Measurements from ENCODE around the gene APP. TPM values are rescaled to one million over a fixed set of nuclear protein-coding genes. Genes with fewer than 3 reads are reported as not detected.

APP gene
- total and polyA plus RNA-seq, 10 of the 15 experiments (the other 5 are each of a cell fraction or from before 2014, with no cell fraction given) = 8.8 to 94.9 (median 51.0) TPM

DNA sequence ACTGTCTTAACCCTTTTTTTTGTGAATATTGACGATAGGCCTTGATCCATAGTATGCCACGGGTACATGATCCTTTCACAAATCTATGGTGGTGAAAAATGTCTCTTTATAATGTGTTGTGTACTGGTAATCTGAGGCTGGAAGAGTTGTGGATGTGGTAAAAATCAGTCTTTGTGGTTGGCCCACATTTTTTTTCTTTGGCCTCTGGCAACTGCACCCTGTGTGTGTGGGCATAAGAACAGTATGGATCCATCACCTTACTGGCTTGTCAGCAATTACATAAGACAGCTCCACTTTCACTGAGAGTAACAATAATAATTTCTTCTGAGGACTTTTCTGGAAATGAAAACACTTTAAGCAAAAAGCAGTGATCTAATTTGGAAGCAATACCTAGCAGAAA lies 334.2 kb downstream of the APP start:
- POLR2A ChIA-PET = no interaction called here
- no peaks in the 10 kb centered on the region for H3K36me3 ChIP-seq (ENCODE audit: control insufficient read depth in 2 of 2, insufficient read depth in 2 of 2, low read length in 1 of 2)
- FAIRE-seq (no peak), ATAC-seq (no peak), DNase-seq (ENCODE audit: low read depth, low spot score) (no peak)
- H3K4me2 ChIP-seq (ENCODE audit: control insufficient read depth, insufficient read depth) = no peak overlapping the region
- RAD21 ChIA-PET (ENCODE audit: unreplicated experiment) = no interaction called here
- SMC1A ChIA-PET (ENCODE audit: uncharacterized antibody, unreplicated experiment) = interaction anchor here (0.7 kb wide), 1 partner anchor 17 kb away, joined by 3 read pairs; no protein-coding TSS in a partner anchor
- no peaks in the 10 kb centered on the region; the same call in 2 of the 3 replicates for H3K9me3 ChIP-seq (replicated peaks; ENCODE audit: control insufficient read depth, insufficient read depth, low read length)
- in situ Hi-C loops (cut with MboI) (no loop called here), intact Hi-C loops (cut with micrococcal nuclease; ENCODE audit: unreplicated experiment) (no loop called here)
- BruUV-seq (replicated peaks) = no TSS peak
- CTCF ChIA-PET = interaction anchor here (0.6 kb wide), 1 partner anchor 522 kb away, joined by 3 read pairs; no protein-coding TSS in a partner anchor
- no peaks in the 10 kb centered on the region; the same call in 1 of the 2 replicates for H4K20me1 ChIP-seq (ENCODE audit: control insufficient read depth, insufficient read depth)
- no peaks in the 10 kb centered on the region; a peak in 1 of 4 replicates for H3K27me3 ChIP-seq (replicated peaks in 1 of 2; ENCODE audit: control insufficient read depth in 2 of 2, insufficient read depth in 2 of 2, low read length in 1 of 2)
- WGBS (ENCODE audit: insufficient coverage, insufficient replicate concordance, low lambda C conversion rate, missing lambda C conversion rate) = 20% methylated on average over 2 of the region's 2 CpGs
- H3K4me1 ChIP-seq (ENCODE audit: control insufficient read depth, insufficient read depth, low read length) = no peaks in the 10 kb centered on the region
- no peaks in the 10 kb centered on the region for H3K79me2 ChIP-seq (ENCODE audit: control insufficient read depth, insufficient read depth, low read length)
- H3K9ac ChIP-seq (ENCODE audit: control insufficient read depth, insufficient read depth, low read length) = no peak overlapping the region
- no peak overlapping the region for H3K27ac ChIP-seq (ENCODE audit: control insufficient read depth, insufficient read depth)
- H2AFZ ChIP-seq (ENCODE audit: control insufficient read depth, low read depth, low read length) = no peak overlapping the region
- H3K4me3 ChIP-seq = no peak overlapping the region
- TF ChIP-seq FOXM1 (IDR thresholded peaks at IDR 0.05; ENCODE audit: low read depth, low read length) = no peak
- no peak for TF ChIP-seq RAD21 (IDR thresholded peaks at IDR 0.05; ENCODE audit: insufficient read depth, low read depth, low read length)
- TF ChIP-seq, protein P1, sequence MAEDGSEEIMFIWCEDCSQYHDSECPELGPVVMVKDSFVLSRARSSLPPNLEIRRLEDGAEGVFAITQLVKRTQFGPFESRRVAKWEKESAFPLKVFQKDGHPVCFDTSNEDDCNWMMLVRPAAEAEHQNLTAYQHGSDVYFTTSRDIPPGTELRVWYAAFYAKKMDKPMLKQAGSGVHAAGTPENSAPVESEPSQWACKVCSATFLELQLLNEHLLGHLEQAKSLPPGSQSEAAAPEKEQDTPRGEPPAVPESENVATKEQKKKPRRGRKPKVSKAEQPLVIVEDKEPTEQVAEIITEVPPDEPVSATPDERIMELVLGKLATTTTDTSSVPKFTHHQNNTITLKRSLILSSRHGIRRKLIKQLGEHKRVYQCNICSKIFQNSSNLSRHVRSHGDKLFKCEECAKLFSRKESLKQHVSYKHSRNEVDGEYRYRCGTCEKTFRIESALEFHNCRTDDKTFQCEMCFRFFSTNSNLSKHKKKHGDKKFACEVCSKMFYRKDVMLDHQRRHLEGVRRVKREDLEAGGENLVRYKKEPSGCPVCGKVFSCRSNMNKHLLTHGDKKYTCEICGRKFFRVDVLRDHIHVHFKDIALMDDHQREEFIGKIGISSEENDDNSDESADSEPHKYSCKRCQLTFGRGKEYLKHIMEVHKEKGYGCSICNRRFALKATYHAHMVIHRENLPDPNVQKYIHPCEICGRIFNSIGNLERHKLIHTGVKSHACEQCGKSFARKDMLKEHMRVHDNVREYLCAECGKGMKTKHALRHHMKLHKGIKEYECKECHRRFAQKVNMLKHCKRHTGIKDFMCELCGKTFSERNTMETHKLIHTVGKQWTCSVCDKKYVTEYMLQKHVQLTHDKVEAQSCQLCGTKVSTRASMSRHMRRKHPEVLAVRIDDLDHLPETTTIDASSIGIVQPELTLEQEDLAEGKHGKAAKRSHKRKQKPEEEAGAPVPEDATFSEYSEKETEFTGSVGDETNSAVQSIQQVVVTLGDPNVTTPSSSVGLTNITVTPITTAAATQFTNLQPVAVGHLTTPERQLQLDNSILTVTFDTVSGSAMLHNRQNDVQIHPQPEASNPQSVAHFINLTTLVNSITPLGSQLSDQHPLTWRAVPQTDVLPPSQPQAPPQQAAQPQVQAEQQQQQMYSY (CRISPR knock-in tag; IDR thresholded peaks at IDR 0.05) = no peak
- TF ChIP-seq ZNF24 (IDR thresholded peaks at IDR 0.05) = no peak
- TF ChIP-seq, protein P2, sequence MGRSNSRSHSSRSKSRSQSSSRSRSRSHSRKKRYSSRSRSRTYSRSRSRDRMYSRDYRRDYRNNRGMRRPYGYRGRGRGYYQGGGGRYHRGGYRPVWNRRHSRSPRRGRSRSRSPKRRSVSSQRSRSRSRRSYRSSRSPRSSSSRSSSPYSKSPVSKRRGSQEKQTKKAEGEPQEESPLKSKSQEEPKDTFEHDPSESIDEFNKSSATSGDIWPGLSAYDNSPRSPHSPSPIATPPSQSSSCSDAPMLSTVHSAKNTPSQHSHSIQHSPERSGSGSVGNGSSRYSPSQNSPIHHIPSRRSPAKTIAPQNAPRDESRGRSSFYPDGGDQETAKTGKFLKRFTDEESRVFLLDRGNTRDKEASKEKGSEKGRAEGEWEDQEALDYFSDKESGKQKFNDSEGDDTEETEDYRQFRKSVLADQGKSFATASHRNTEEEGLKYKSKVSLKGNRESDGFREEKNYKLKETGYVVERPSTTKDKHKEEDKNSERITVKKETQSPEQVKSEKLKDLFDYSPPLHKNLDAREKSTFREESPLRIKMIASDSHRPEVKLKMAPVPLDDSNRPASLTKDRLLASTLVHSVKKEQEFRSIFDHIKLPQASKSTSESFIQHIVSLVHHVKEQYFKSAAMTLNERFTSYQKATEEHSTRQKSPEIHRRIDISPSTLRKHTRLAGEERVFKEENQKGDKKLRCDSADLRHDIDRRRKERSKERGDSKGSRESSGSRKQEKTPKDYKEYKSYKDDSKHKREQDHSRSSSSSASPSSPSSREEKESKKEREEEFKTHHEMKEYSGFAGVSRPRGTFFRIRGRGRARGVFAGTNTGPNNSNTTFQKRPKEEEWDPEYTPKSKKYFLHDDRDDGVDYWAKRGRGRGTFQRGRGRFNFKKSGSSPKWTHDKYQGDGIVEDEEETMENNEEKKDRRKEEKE (IDR thresholded peaks at IDR 0.05) = no peak
- TF ChIP-seq HCFC1 (IDR thresholded peaks at IDR 0.05; ENCODE audit: low read length) = no peak
- TF ChIP-seq TARDBP (IDR thresholded peaks at IDR 0.05; ENCODE audit: borderline replicate concordance) = no peak
- TF ChIP-seq CBX5 (IDR thresholded peaks at IDR 0.05; ENCODE audit: low read depth) = no peak
- no peak for TF ChIP-seq NFIC (IDR thresholded peaks at IDR 0.05; ENCODE audit: low read depth, low read length)
- TF ChIP-seq, protein P3, sequence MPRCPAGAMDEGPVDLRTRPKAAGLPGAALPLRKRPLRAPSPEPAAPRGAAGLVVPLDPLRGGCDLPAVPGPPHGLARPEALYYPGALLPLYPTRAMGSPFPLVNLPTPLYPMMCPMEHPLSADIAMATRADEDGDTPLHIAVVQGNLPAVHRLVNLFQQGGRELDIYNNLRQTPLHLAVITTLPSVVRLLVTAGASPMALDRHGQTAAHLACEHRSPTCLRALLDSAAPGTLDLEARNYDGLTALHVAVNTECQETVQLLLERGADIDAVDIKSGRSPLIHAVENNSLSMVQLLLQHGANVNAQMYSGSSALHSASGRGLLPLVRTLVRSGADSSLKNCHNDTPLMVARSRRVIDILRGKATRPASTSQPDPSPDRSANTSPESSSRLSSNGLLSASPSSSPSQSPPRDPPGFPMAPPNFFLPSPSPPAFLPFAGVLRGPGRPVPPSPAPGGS (IDR thresholded peaks at IDR 0.05; ENCODE audit: borderline replicate concordance, insufficient read depth, low read depth, low read length, poor library complexity, severe bottlenecking) = no peak
- no peak for TF ChIP-seq ZNF274 (IDR thresholded peaks at IDR 0.05; ENCODE audit: insufficient read depth, insufficient read length)
- no peak for TF ChIP-seq RUNX3 (IDR thresholded peaks at IDR 0.05; ENCODE audit: low read length)
- TF ChIP-seq, protein P4, sequence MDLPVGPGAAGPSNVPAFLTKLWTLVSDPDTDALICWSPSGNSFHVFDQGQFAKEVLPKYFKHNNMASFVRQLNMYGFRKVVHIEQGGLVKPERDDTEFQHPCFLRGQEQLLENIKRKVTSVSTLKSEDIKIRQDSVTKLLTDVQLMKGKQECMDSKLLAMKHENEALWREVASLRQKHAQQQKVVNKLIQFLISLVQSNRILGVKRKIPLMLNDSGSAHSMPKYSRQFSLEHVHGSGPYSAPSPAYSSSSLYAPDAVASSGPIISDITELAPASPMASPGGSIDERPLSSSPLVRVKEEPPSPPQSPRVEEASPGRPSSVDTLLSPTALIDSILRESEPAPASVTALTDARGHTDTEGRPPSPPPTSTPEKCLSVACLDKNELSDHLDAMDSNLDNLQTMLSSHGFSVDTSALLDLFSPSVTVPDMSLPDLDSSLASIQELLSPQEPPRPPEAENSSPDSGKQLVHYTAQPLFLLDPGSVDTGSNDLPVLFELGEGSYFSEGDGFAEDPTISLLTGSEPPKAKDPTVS (IDR thresholded peaks at IDR 0.05; ENCODE audit: low read depth, low read length) = no peak
- no peak for TF ChIP-seq PAX8 (IDR thresholded peaks at IDR 0.05)

Measured in GM12878 (cell line).